HG03064 (cell line): Measurements from ENCODE around the gene SLC26A2.
A peak's percentile ranks its signal among the peaks of the same experiment; 100 is the strongest.
"Not testable (repeated sequence)": the region's sequence is repeated elsewhere in the genome, so short reads cannot be mapped to it uniquely, and the experiment has no call there.

ENCODE experiments used
- ATAC-seq: cut with Tn5 transposase; IDR thresholded peaks from one replicate; pipeline ENCODE4 v1.9.1; 2021; ENCODE audit warnings: low read depth; ENCODE audit not compliant: unreplicated experiment

The SLC26A2 gene

DNA sequence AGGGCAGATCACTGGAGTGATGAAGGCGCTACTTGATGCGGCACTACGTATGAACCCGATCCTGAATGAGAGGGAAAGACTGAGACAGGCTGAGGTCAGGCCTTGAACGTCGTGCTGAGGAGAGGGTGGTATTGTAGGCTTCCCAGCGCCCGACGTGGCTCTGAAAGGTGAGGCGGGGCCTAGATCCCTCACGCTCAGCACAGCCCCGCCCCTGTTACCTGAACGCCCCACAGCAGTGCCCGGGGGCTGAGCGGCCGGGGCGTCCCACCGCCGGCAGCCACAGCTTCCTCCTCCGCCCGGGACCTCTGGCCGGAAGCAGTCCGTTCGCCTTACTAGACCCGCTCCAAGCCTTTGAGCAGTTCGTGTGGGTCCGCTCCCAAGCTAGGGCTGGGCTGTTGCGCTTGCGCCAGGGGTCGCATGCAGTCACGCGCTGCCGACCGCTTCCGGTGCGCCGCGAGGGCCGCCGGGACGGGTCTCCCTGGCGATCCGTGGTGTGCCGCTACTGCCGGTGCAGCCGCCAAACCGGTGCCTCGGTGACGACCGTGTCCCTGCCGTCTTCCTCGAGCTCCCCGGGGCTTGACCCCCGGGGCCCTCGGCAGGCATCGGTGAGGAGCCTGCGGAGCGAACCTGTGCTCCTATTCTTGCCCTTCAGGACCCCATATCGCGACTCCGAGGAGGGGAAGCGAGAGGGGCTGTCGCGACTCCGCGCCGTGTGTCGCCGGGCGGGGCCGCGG lies 39.9 kb downstream of the SLC26A2 start, which contains the start of the genes HMGXB3 and TIGD6:
Gene HMGXB3 (plus strand): TSS at position 484 of the 734 bp plus-strand sequence. CDS start 4,114 bp downstream, outside the sequence.
Gene TIGD6 (minus strand): TSS at position 399 of the 734 bp plus-strand sequence. CDS start 4,306 bp downstream, outside the sequence.
- ATAC-seq: peak; percentile 85

DNA sequence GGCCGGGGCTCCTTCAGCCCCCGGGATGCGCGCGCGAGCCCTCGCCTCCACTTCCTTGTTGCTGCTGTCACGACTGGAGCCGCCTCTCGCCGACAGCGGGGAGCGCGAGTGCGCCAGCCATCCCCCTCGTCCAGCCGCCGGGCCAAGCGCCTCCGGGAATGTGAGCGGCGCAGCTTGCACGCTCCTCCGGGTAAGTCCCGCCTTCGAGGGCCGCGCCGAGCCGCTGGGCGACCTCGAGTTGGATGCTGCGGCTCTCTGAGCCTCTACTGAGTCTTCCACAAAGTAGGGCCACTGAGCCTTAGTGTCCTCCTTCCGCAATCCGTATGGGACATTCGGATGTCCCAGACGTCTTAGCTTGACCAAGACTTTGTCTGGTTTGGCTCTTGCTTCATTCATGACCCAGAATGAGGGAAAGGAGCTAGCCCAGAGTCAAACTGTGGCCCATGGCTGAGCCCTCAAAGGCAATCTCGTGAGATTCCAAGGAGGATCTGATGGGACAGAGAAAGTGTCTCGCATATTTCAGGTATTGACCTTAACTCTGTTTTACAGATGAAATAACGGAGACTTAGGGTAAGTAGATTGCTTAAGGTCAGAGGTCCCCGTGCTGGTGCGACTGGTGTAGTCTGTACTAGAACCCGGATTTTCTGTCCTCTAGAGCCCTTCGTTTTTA lies 40.6 kb downstream of the SLC26A2 start:
- peak; percentile 2 for ATAC-seq

DNA sequence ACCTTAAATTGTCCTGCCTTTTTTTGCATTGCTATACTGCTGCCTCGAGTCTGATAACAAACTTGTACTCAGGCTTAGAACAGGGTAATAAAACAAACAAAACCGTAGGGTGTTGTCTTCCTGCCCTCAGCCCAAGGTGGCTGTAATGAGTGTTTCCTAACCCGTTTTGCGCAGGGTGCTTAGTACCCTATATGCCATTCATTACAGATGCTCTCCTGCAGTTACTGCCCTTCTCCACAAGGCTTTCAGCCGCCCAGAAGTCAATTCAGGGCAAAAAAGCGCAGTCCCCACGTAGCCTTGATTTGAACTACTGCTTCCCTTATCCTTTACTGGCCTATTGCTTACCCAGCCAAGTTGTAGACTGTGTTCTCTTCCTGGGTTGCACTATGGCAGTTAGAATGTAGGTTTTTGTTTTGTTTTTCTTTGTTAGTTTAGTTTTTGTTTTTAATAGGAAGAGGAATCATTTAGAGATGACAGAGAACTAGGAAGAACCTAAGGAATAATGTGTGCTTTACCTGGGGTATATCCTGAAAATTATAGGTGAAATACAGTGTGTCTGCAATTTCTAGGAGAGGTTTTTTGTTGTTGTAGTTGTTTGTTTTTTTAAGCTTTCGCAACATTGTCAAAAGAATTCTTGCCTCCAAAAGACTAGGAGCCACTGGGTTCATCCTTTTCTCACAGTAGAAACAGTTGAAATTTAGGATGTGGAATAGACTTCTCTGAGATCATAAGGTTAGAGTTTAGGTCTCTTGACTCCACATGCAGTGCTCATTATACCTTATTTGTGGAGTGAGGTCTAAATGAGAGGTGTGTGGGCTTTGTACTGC lies 41.3 kb downstream of the SLC26A2 start:
- ATAC-seq: peak; percentile 40

DNA sequence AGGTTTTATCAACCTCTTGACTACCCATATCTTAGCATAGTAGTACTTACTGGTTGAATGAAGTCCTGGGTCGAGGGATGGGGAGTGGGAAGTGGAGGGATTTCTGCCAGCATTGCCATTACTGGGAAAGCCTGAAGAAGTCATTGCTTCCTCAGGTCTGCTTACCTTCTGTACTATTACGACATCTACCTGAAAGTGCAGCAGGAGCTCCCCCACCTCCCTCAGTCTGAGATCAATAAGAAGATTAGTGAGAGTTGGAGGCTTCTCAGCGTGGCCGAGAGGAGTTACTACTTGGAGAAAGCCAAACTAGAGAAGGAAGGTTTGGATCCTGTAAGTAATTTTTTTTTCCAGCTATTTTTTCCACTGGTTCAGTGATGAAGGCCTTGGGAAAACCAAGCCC lies 45.8 kb downstream of the SLC26A2 start:
- no peak for ATAC-seq

DNA sequence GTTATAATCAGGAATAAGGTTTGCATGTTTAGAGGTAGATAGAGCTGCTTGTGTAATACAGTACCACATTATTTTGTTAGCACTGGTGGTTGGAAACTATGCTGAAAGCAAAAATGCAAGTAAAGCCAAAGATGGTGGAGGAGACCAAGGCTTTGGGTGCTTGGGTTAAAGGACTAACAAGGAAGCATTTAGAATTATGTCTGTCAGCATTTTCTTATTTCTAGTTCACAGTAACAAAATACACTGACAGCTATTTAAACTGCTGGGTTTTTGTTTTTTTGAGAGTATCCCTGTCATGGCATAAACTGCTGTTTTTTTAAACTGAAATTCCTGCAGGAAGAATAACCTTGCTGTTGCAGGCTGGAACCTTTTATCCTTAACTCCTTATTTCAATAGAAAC lies 46.5 kb downstream of the SLC26A2 start:
- ATAC-seq: no peak

DNA sequence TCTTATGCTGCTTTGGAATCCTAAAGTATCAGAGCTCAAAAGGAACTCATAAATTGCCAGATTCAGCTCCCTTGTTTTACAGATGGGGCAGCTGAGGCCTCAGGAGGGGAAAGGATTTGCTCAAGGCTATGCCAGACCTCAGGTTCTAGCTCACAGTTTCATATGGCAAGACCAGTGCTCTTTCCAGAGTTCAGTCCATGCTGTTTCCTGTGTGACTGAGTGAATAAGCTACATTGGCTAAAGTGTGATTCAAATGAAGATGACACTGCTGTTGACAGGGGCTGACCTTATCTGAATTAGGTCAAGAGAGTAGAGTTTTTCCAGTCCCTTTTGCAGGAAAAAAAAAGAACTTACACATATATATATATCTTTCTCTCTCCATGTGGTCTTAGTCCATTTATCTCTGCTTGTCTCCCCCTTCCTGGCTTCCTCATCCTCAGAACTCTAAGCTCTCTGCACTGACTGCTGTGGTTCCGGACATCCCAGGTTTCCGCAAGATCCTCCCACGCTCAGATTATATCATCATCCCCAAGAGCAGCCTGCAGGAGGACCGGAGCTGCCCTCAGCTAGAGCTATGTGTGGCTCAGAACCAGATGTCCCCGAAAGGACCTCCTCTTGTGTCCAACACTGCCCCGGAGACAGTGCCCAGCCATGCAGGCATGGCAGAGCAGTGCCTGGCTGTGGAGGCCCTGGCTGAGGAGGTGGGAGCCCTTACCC lies 49.3 kb downstream of the SLC26A2 start:
- no peak for ATAC-seq

DNA sequence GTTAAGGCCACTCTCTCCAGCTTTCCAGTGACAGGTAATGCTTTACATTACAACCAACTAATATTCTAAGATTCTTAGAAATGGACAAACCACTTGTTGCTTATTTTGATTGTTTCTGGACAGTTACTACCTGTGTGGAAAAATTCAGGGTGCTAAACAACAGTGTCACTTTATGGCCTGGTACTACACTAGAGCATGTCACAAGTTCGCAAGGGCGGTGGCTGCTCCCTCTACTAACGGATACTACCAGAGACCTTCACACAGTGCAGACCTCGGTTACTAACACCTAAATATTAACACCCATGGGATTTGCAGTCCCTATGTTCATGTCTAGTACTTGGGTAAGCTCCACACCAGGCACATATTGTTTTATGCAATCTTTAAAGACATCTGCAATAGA lies 53.4 kb downstream of the SLC26A2 start:
- no peak for ATAC-seq

DNA sequence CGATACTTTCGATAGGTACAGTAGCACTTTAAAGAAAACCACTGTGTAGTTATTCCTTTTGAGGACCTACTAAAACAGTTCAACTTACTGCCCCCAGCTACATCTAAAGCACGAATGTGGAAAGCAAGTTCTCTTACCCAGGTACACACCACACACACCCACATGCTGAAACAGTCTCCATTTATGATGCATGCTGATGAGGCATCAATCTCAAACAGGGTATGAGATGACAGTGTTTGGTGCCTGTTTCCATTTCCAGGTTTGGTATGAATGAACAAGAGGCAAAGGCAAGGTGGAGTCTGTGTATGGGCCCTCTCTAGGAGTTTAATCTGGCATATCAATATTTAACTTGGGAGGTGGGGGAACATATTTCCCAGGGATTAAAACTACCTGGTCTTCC lies 53.9 kb downstream of the SLC26A2 start:
- ATAC-seq: no peak

DNA sequence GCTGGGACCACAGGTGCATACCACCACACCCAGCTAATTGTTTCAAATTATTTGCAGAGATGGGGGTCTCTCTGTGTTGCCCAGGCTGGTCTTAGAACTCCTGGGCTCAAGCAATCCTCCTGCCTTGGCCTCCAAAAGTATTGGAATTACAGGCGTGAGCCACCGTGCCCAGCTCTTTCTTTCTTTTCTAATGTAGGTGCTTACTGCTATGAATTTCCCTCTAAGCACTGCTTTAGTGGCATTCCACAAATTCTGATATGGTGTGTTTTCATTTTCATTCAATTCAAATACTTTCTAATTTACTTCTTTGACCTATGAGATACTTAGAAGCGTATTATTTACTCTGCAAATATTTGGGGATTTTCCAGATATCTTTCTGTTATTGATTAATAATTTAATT lies 54.9 kb downstream of the SLC26A2 start:
- ATAC-seq: no peak

DNA sequence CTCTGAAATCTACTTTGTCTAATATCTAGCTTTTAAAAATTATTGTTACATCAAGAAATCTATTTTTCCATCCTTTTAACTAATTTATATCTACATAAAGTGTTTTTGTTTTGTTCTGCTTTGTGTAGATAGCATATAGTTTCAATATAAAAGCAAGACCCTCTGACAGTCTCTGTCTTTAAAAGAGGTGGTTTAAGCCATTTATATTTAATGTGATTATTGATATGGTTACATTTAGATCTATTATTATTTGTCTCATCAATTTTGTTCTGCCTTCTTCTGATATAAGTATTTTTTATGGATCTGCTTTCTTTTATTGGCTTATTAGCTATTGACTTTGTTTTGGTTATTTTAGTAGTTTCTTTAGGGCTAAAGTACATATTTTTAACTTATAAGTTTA lies 56.0 kb downstream of the SLC26A2 start:
- no peak for ATAC-seq

DNA sequence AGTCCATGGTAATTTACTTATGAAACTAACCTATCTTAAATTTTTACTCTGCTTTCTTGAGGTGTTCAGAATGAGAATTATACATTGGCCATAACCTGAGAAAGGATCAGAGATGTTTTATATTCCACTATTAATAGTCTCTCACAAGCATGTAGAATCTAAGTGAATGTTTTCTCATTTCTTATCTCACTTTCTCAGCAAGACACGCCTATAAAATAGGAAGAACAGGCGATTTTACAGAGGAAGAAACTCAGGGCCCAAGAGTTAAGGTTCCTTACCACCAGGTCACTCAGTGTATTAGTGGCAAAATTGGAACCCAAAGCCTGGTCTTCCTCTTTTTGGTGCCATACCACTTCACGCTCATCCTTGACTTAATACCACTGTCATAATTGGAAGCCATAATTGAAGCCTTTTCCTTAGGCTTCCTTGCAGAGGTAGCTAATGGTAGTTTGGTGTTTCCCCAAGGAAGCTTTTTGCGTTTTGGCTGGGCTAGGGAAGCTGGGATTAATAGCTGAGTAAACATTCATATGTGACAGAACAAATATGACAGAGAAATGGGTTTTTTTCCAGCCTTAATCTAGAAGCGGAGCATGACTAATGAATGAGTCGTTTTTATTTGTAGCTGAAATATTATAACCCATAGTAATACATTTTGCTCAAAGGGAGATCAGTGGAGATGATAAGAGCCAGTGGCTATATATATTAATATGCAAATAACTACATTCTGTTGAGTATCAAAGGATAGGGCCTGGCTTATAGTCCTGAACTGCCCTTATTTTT lies 56.9 kb downstream of the SLC26A2 start:
- no peak for ATAC-seq

DNA sequence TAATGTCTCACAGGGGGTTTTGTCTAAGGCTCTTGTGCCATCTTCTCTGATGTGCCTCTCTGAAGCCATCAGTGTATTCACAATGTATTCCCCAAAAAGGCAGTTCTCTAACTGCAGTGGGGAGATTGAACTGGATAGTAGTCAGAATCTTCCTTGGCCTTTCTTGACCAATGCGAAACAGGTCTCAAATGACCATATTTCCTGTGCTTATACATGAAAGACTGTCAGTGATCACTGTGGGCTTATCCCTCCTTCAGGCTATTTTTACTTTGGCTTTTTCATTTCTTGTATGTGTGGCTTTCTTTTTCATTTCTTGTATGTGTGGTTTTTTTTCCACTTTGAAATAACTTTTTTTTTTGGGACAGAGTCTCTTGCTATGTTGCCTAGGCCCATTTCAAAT lies 59.7 kb downstream of the SLC26A2 start:
- no peak for ATAC-seq

DNA sequence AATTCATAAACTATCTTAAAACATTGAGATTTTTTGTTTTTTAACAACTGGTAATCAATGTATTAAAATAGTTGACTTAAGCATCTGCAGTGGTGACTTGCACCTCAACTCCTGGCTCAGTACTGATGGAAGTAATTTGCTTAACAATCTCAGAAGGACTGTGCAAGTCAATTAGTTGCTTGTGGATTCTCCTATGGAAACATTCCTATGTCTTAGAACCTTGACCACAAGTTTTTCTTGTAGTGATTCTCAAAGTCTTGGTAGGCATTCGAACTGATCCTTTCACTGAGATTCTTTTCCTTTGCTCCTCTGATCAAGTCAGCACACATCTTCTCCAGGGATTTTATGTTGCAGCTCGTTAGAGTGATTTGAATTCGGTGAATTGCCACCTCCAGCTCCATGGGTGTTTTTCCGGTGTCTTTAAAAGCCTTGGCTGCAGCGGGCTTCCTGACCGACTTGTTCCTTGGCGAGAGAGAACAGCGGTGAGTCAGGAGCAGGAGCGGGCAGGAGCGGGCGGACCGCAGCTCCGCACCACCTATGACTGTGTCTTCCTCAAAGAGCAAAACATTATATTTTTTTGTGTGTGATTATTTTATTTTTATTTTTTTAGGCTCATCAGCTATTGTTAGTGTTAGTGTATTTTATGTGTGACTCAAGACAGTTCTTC lies 61.1 kb downstream of the SLC26A2 start:
- ATAC-seq: no peak

DNA sequence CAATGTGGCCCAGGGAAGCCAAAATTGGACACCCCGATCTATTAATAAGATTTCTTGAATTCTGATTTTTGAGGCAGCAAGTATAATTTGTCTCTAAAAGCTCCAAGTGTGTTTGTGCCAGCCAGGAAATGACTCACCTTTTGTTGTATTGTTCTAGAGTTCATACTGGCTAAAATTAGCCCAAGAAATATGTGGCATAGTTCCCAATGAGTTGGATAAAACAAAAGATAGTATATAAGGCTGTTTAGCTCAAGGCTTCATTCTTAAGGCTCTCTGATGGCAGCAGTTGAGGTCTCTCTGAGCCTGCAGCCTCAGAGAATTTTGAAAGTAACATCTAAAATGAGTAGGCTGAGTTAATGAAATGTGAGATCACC lies 61.6 kb downstream of the SLC26A2 start:
- no peak for ATAC-seq

DNA sequence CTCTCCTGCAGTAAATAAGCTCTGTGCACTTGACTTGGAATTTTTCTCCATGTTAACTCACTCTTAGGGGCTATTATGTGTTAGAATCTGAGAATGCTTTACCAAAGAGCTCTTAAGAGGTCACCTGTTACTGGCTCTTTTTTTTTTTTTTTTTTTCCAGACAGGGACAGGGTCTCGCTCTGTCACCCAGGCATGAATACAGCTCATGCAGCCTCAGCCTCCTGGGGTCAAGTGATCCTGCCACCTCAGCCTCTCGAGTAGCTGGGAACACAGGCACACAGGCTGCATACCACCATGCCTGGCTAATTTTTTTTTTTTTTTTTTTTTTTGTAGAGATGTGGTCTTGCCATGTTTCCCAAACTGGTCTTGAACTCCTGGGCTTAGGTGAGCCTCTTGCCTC lies 62.1 kb downstream of the SLC26A2 start:
- ATAC-seq: no peak

DNA sequence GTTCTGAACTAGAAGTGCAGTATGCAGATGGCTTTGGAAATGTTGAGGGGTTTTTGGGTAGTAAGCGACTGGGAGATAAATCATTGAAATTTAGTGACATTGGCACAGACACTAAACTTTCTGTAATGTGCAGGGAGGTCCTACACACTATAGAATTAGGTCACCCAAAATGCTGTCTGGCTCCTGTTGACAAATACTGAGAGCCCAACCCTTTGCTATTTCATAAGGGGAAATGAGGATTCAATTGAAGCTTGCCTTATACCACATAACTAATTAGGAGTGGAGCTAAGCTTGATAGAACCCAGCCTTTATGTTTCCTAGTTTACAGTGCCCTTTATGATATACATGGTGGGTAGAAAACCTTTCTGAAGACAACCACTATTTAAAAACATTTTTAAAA lies 62.6 kb downstream of the SLC26A2 start:
- no peak for ATAC-seq

DNA sequence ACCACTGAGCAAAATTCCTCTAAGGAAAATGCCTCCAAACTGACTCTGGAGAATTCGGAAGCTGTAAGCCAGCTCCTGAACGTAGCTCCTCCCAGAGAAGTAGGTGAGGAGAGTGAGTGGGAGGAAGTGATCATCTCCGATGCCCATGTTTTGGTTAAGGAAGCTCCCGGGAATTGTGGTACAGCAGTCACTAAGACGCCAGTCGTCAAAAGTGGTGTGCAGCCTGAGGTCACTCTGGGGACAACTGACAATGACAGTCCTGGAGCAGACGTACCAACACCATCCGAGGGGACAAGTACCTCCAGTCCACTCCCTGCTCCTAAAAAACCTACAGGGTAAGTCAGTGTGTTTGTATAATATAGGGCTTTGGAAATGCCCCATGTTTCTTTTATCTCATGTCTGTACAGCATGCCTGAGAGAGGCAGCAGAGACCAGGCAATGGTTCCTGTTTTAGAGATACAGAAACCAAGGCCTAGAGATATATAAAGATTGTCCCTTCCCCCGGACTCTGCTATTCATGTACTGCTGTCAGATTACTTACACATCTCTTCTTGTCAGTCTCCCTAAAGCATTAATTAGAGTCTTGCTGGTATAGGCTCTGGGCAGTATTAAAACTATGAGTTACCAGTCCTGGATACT lies 63.9 kb downstream of the SLC26A2 start:
- ATAC-seq: no peak

DNA sequence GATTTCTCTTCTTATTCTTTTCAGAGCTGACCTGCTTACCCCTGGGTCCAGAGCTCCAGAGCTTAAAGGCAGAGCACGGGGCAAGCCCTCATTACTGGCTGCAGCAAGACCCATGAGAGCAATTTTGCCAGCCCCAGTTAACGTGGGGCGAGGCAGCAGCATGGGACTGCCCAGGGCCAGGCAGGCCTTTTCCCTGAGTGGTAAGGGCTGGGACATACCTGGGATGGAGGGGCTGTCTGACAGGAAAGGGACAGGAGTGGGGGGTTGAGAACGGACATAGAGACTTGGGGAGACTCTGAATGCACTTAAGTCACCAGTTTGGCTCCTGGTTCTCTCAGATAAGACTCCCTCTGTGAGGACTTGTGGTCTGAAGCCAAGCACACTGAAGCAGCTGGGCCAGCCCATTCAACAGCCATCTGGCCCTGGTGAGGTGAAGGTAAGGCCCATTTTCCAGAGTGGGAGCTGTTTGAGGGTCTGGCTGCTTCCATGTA lies 66.2 kb downstream of the SLC26A2 start:
- ATAC-seq: no peak

DNA sequence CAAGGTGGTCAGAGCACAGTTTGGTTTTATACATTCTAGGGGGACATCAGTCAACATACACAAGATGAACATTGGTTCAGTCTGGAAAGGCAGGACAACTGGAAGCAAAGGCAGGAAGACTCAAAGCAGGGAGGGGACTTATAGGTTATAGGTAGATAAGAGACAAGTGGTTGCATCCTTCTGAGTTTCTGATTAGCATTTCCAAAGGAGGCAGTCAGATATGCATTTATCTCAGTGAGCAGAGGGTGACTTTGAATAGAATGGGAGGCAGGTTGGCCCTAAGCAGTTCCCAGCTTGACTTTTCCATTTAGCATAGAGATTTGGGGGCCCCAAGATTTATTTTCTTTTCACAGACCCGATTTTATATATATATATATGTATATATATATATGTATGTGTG lies 67.5 kb downstream of the SLC26A2 start:
- not testable (repeated sequence) for ATAC-seq
